ENCODE results near the gene DNAJB5.

- peak in 4 of 12 donors; percentile 15 to 26 (median 22) for TF ChIP-seq CTCF (IDR thresholded peaks at IDR 0.05)
- no peak for TF ChIP-seq POLR2A (IDR thresholded peaks at IDR 0.05)
Observed at GRCh38 chr9:34991607-34992375, 2.2 kb downstream of the DNAJB5 start.

All from heart left ventricle (tissue), 13 donors.